HCT116 (cell line): Measurements from ENCODE around the gene TRMT1. TPM values are rescaled to one million over a fixed set of nuclear protein-coding genes. Genes with fewer than 3 reads are reported as not detected.

ENCODE experiments used
- ATAC-seq: fragments of 200-7000 bp; cut with Tn5 transposase; 2 replicates; pipeline ENCODE4 v1.9.1; 2020; ENCODE audit warnings: mild to moderate bottlenecking, moderate library complexity
- BruUV-seq: library from RNA; stranded (reverse); fragments of 400-500 nt; replicated peaks from 2 replicates; lab custom pipeline; 2021; lab: Mats Ljungman, UMichigan
- CTCF ChIA-PET: fragments of 300-600 bp; sonication (Branson Sonifier 250); formaldehyde crosslinking; loops from one replicate; lab custom pipeline; 2021; ENCODE audit warnings: antibody characterized with exemption; lab: Charles Lee
- POLR2A ChIA-PET: fragments of 300-600, 350-600 bp; sonication (Branson Sonifier 250); formaldehyde crosslinking; loops from one replicate; lab custom pipeline; 2021; ENCODE audit warnings: antibody characterized with exemption; lab: Charles Lee
- RAD21 ChIA-PET, 2 experiments: fragments of 300-600 bp; sonication (Branson Sonifier 250); formaldehyde crosslinking; loops; one replicate each; lab custom pipeline; 2023; ENCODE audit warnings: low total read pairs in 2 of 2; ENCODE audit not compliant: uncharacterized antibody in 2 of 2, unreplicated experiment in 2 of 2, low non-redundant PET in 1 of 2; lab: Charles Lee
- DNase-seq: peaks from one replicate; pipeline ENCODE4 v3.0.0-alpha.2; 2010; ENCODE audit warnings: low read depth, low spot score
- H2AFZ ChIP-seq: fragments of 200-600 bp; shearing (Covaris generic), sonication (generic); 2 replicates; pipeline ENCODE4 v1.6.1; 2017; ENCODE audit warnings: low read depth, mixed run types, mixed read lengths, antibody characterized with exemption, low read length; ENCODE audit not compliant: poor library complexity, severe bottlenecking
- H3K27ac ChIP-seq: 2 replicates; pipeline ENCODE4 v1.5.1; 2012; ENCODE audit warnings: low read depth, low read length
- H3K27me3 ChIP-seq: fragments of 200-600 bp; sonication (generic); 2 replicates; pipeline ENCODE4 v1.6.1; 2016; ENCODE audit warnings: mixed run types, low read length, mixed read lengths; ENCODE audit not compliant: insufficient read depth
- H3K36me3 ChIP-seq, 2 experiments: fragments of 200-500 bp in 1 of 2; fragments of 200-600 bp in 1 of 2; sonication (Bioruptor generic) in 1 of 2; sonication (generic) in 1 of 2; 2 replicates each; pipeline versions ENCODE4 v1.5.1 to v1.6.1; 2014 to 2016; ENCODE audit warnings: low read length in 2 of 2, inconsistent platforms in 1 of 2, mixed read lengths in 1 of 2, mixed run types in 1 of 2; ENCODE audit not compliant: insufficient read depth in 2 of 2, control insufficient read depth in 1 of 2
- H3K4me1 ChIP-seq, 2 experiments: fragments of 200-600 bp in 1 of 2; sonication (generic) in 1 of 2; 2 replicates each; pipeline versions ENCODE4 v1.5.1 to v1.6.1; 2012 to 2017; ENCODE audit warnings: low read length in 2 of 2, inconsistent platforms in 1 of 2, mild to moderate bottlenecking in 1 of 2, mixed read lengths in 1 of 2, mixed run types in 1 of 2, moderate library complexity in 1 of 2; ENCODE audit not compliant: insufficient read depth in 2 of 2, control insufficient read depth in 1 of 2
- H3K4me2 ChIP-seq: fragments of 200-600 bp; sonication (generic); 2 replicates; pipeline ENCODE4 v1.6.1; 2017; ENCODE audit warnings: mixed run types, low read length, mixed read lengths
- H3K4me3 ChIP-seq, 2 experiments: fragments of 200-600 bp in 1 of 2; sonication (generic) in 1 of 2; replicated peaks in 1 of 2; 2 replicates each; pipeline ENCODE4 v1.5.1; 2011 to 2016; ENCODE audit warnings: low read length in 2 of 2, control low read depth in 1 of 2, low read depth in 1 of 2, mild to moderate bottlenecking in 1 of 2, mixed read lengths in 1 of 2, mixed run types in 1 of 2
- H3K79me2 ChIP-seq: fragments of 200-600 bp; sonication (generic); 2 replicates; pipeline ENCODE4 v1.6.1; 2017; ENCODE audit warnings: mild to moderate bottlenecking, mixed run types, low read length, moderate library complexity, mixed read lengths; ENCODE audit not compliant: insufficient read depth
- H3K9ac ChIP-seq: fragments of 200-600 bp; sonication (generic); 2 replicates; pipeline ENCODE4 v1.6.1; 2016; ENCODE audit warnings: low read length, mixed read lengths
- H3K9me2 ChIP-seq: fragments of 200-600 bp; sonication (generic), shearing (Covaris generic); 2 replicates; pipeline ENCODE4 v1.6.1; 2017; ENCODE audit warnings: mixed run types, mild to moderate bottlenecking, moderate library complexity; ENCODE audit not compliant: insufficient read depth
- H3K9me3 ChIP-seq, 2 experiments: fragments of 200-500 bp in 1 of 2; fragments of 200-600 bp in 1 of 2; sonication (Bioruptor generic) in 1 of 2; sonication (generic) in 1 of 2; 2 replicates each; pipeline ENCODE4 v1.6.1; 2014 to 2017; ENCODE audit warnings: low read length in 2 of 2, mixed read lengths in 2 of 2, inconsistent platforms in 1 of 2, low read depth in 1 of 2, mild to moderate bottlenecking in 1 of 2, mixed run types in 1 of 2, moderate library complexity in 1 of 2; ENCODE audit not compliant: control insufficient read depth in 1 of 2, insufficient read depth in 1 of 2
- H4K20me1 ChIP-seq: fragments of 200-600 bp; sonication (generic), shearing (Covaris generic); 2 replicates; pipeline ENCODE4 v1.6.1; 2017; ENCODE audit warnings: mixed run types, mild to moderate bottlenecking, moderate library complexity; ENCODE audit not compliant: insufficient read depth
- CBX3 ChIP-seq: IDR thresholded peaks from 2 replicates; pipeline ENCODE4 v1.6.1; 2012; ENCODE audit warnings: low read depth
- EZH2 ChIP-seq: fragments of 200-600 bp; sonication (generic); IDR thresholded peaks from 2 replicates; pipeline ENCODE4 v1.6.1; 2017; ENCODE audit warnings: antibody characterized with exemption, mixed run types
- EZH2phosphoT487 ChIP-seq: fragments of 200-600 bp; IDR thresholded peaks from 2 replicates; pipeline ENCODE4 v1.6.1; 2018; ENCODE audit warnings: antibody characterized with exemption, borderline replicate concordance
- FOSL1 ChIP-seq: IDR thresholded peaks from 2 replicates; pipeline ENCODE4 v1.6.1; 2012; ENCODE audit warnings: low read depth
- JUND ChIP-seq: IDR thresholded peaks from 2 replicates; pipeline ENCODE4 v1.6.1; 2012
- POLR2AphosphoS5 ChIP-seq: IDR thresholded peaks from 2 replicates; pipeline ENCODE4 v1.6.1; 2011; ENCODE audit warnings: mild to moderate bottlenecking, low read depth, low read length, moderate library complexity
- RAD21 ChIP-seq: IDR thresholded peaks from 2 replicates; pipeline ENCODE4 v1.6.1; 2012; ENCODE audit warnings: low read depth, mild to moderate bottlenecking
- REST ChIP-seq: IDR thresholded peaks from 2 replicates; pipeline ENCODE4 v1.6.1; 2012; ENCODE audit warnings: low read depth
- SIN3A ChIP-seq: IDR thresholded peaks from 2 replicates; pipeline ENCODE4 v1.6.1; 2012; ENCODE audit warnings: low read depth
- TCF7L2 ChIP-seq: IDR thresholded peaks from 2 replicates; pipeline ENCODE4 v1.7.0; 2011; ENCODE audit warnings: borderline replicate concordance, inconsistent platforms; ENCODE audit not compliant: insufficient read depth, insufficient read length; ENCODE audit errors: extremely low read depth
- YY1 ChIP-seq: IDR thresholded peaks from 2 replicates; pipeline ENCODE4 v1.6.1; 2011; ENCODE audit warnings: low read length, low read depth, moderate library complexity, mild to moderate bottlenecking; ENCODE audit not compliant: insufficient replicate concordance; ENCODE audit errors: extremely low read depth
- ZNF274 ChIP-seq: fragments of 200-500 bp; sonication (Bioruptor generic); IDR thresholded peaks from 2 replicates; pipeline ENCODE4 v1.6.1; 2014; ENCODE audit warnings: mild to moderate bottlenecking, low read depth, low read length, inconsistent platforms
- intact Hi-C: fragments of 100-400 bp; cut with micrococcal nuclease; formaldehyde crosslinking; loops from 2 replicates; pipeline ENCODE4 v1.10.0; 2022
- total RNA-seq: library from RNA; stranded (reverse); gene quantifications from one replicate; pipeline ENCODE4 v1.2.1, GENCODE V29; 2021; ENCODE audit not compliant: unreplicated experiment
- TF ChIP-seq, protein P1 (sequence below): IDR thresholded peaks from 2 replicates; pipeline ENCODE4 v1.6.1; 2012

TRMT1 gene
- total RNA-seq, 1 experiment from 2014 or later, result 84.4 TPM

GRCh38 chr19:13095393-13095784 is 21.2 kb downstream of the TRMT1 start:
- ChIA-PET POLR2A (no interaction called here), CTCF (interaction anchor here (3.0 to 6.6 kb wide), 3 partner anchors 35 to 130 kb away, joined by 21 to 94 read pairs (median 38); no protein-coding TSS in a partner anchor), RAD21 (interaction anchor here in 1 of 2 experiments (2.0 kb wide), 1 partner anchor 62 kb away, joined by 6 read pairs; no protein-coding TSS in a partner anchor)
- H3K9me2 ChIP-seq, result no peaks in the 10 kb centered on the region
- no peak overlapping the region for H2AFZ ChIP-seq
- H3K9me3 ChIP-seq, result no peaks in the 10 kb centered on the region
- H4K20me1 ChIP-seq, result no peaks in the 10 kb centered on the region
- peaks cover 6 to 32% of the 10 kb centered on the region in 2 experiments; a peak in 3 of 4 replicates for H3K4me1 ChIP-seq
- no peaks in the 10 kb centered on the region for H3K79me2 ChIP-seq
- TF ChIP-seq FOSL1, result no peak
- no peak for TF ChIP-seq TCF7L2
- no peak for TF ChIP-seq EZH2phosphoT487
- no peak for TF ChIP-seq RAD21
- no peak for TF ChIP-seq SIN3A
- TF ChIP-seq CBX3, result no peak
- no peak for TF ChIP-seq POLR2AphosphoS5
- TF ChIP-seq YY1, result no peak
- TF ChIP-seq JUND, result no peak
- no peak for TF ChIP-seq ZNF274
- TF ChIP-seq EZH2, result no peak
- TF ChIP-seq, protein P1, sequence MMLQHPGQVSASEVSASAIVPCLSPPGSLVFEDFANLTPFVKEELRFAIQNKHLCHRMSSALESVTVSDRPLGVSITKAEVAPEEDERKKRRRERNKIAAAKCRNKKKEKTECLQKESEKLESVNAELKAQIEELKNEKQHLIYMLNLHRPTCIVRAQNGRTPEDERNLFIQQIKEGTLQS, result no peak
- no peak for TF ChIP-seq REST
- no peak for DNase-seq
- H3K27me3 ChIP-seq, result no peaks in the 10 kb centered on the region
- H3K4me2 ChIP-seq, result no peak overlapping the region
- H3K36me3 ChIP-seq, result no peaks in the 10 kb centered on the region
- no peak for ATAC-seq
- H3K9ac ChIP-seq, result no peak overlapping the region
- H3K4me3 ChIP-seq, result no peak overlapping the region
- H3K27ac ChIP-seq, result no peak overlapping the region
- intact Hi-C loops, result no loop called here
- BruUV-seq, result no TSS peak
